Fibroblast of lung (primary cell): ENCODE measurements around the gene LGR6. TPM values are rescaled to one million over a fixed set of nuclear protein-coding genes. Genes with fewer than 3 reads are reported as not detected.

Source experiments
- DNase-seq, 2 donors: peaks; one replicate each; pipeline versions ENCODE4 v3.0.0 to v3.0.0-alpha.2; 2010; ENCODE audit warnings: low read depth in 2 of 2
- H2AFZ ChIP-seq: 2 replicates; pipeline ENCODE4 v1.5.1; 2012; ENCODE audit warnings: low read length, control low read depth, inconsistent platforms
- H3K27ac ChIP-seq: 2 replicates; pipeline ENCODE4 v1.5.1; 2011; ENCODE audit warnings: low read length, control low read depth; ENCODE audit not compliant: insufficient read depth
- H3K27me3 ChIP-seq: 2 replicates; pipeline ENCODE4 v1.5.1; 2011; ENCODE audit warnings: mild to moderate bottlenecking, low read length; ENCODE audit not compliant: control insufficient read depth, insufficient read depth
- H3K36me3 ChIP-seq: 2 replicates; pipeline ENCODE4 v1.5.1; 2011; ENCODE audit warnings: low read length; ENCODE audit not compliant: control insufficient read depth, insufficient read depth
- H3K4me1 ChIP-seq: 2 replicates; pipeline ENCODE4 v1.5.1; 2011; ENCODE audit warnings: low read length; ENCODE audit not compliant: control insufficient read depth, insufficient read depth; ENCODE audit errors: extremely low read depth
- H3K4me2 ChIP-seq: 2 replicates; pipeline ENCODE4 v1.5.1; 2011; ENCODE audit warnings: low read length, control low read depth; ENCODE audit not compliant: insufficient read depth; ENCODE audit errors: extremely low read depth
- H3K4me3 ChIP-seq, 4 experiments: fragments of 200-600 bp in 1 of 4; sonication (generic) in 1 of 4; replicated peaks in 1 of 4; 2 replicates each; pipeline ENCODE4 v1.5.1; 2011 to 2016; ENCODE audit warnings: low read length in 4 of 4, low read depth in 3 of 4, mild to moderate bottlenecking in 3 of 4, control low read depth in 2 of 4, inconsistent platforms in 1 of 4, mixed read lengths in 1 of 4; ENCODE audit not compliant: insufficient read depth in 1 of 4; ENCODE audit errors: control extremely low read depth in 1 of 4
- H3K79me2 ChIP-seq: 2 replicates; pipeline ENCODE4 v1.5.1; 2012; ENCODE audit warnings: mild to moderate bottlenecking, low read length, inconsistent platforms; ENCODE audit not compliant: control insufficient read depth, insufficient read depth
- H3K9ac ChIP-seq: 2 replicates; pipeline ENCODE4 v1.5.1; 2011; ENCODE audit warnings: mild to moderate bottlenecking, low read length, control low read depth; ENCODE audit not compliant: insufficient read depth
- H3K9me3 ChIP-seq: 2 replicates; pipeline ENCODE4 v1.5.1; 2012; ENCODE audit warnings: low read depth, low read length; ENCODE audit not compliant: control insufficient read depth, insufficient read depth
- H4K20me1 ChIP-seq: 2 replicates; pipeline ENCODE4 v1.5.1; 2011; ENCODE audit warnings: low read length; ENCODE audit not compliant: control insufficient read depth, insufficient read depth; ENCODE audit errors: extremely low read depth
- EZH2 ChIP-seq: IDR thresholded peaks from 2 replicates; pipeline ENCODE4 v1.5.1; 2012; ENCODE audit warnings: low read length, control low read depth, mild to moderate bottlenecking; ENCODE audit errors: missing control alignments
- polyA plus RNA-seq, 2 donors: library from polyadenylated mRNA; depleted of rRNA in 1 of 2; stranded (reverse) in 1 of 2; unstranded in 1 of 2; fragments of >200 nt; gene quantifications; 2 replicates each; pipeline ENCODE4 v1.2.1, GENCODE V29; 2011 to 2012; ENCODE audit warnings: missing spikeins in 1 of 2
- total RNA-seq: library from RNA; depleted of rRNA; stranded (reverse); fragments of >200 nt; gene quantifications from 2 replicates; pipeline ENCODE4 v1.2.1, GENCODE V29; 2014
- TF ChIP-seq, protein P1 (sequence below), 2 donors: IDR thresholded peaks in 1 of 2; conservative IDR thresholded peaks in 1 of 2; 1 replicate in 1 of 2; 2 replicates in 1 of 2; pipeline ENCODE4 v1.5.1; 2011 to 2012; ENCODE audit warnings: low read length in 2 of 2, control low read depth in 1 of 2, inconsistent platforms in 1 of 2, low read depth in 1 of 2, mild to moderate bottlenecking in 1 of 2

The LGR6 gene
- total and polyA plus RNA-seq, 2 donors (not counting 1 experiment from before 2014, with no cell fraction given): 0.02 TPM; not detected in 1

DNA sequence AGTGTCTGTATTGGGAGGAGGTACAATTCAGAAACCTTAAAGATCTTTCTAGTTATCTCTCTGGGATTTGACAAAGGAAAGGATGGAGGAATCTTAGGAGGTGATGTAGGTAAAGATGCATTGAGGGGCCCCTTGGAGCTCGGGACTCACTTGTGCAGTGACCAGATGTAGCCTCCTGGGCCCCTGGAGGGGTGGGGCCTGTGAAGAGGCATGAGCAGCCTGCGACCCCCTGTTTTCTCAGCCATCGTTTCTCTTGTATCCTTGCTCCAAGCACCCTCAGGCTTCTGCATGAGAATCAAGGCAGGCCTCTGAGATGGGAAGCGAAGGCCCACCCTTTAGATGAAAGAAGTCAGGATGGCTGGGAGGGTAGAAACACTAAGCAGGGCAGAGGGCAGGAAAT is 39.6 kb downstream of the LGR6 start:
- no peak overlapping the region for H3K4me2 ChIP-seq
- no peak overlapping the region for H2AFZ ChIP-seq
- H3K4me3 ChIP-seq: no peak overlapping the region
- peaks cover 12% of the 10 kb centered on the region for H3K27me3 ChIP-seq
- H3K4me1 ChIP-seq: peaks cover 13% of the 10 kb centered on the region
- H3K79me2 ChIP-seq: no peaks in the 10 kb centered on the region
- no peaks in the 10 kb centered on the region for H4K20me1 ChIP-seq
- no peak overlapping the region for H3K9ac ChIP-seq
- TF ChIP-seq EZH2: no peak
- TF ChIP-seq, protein P1, sequence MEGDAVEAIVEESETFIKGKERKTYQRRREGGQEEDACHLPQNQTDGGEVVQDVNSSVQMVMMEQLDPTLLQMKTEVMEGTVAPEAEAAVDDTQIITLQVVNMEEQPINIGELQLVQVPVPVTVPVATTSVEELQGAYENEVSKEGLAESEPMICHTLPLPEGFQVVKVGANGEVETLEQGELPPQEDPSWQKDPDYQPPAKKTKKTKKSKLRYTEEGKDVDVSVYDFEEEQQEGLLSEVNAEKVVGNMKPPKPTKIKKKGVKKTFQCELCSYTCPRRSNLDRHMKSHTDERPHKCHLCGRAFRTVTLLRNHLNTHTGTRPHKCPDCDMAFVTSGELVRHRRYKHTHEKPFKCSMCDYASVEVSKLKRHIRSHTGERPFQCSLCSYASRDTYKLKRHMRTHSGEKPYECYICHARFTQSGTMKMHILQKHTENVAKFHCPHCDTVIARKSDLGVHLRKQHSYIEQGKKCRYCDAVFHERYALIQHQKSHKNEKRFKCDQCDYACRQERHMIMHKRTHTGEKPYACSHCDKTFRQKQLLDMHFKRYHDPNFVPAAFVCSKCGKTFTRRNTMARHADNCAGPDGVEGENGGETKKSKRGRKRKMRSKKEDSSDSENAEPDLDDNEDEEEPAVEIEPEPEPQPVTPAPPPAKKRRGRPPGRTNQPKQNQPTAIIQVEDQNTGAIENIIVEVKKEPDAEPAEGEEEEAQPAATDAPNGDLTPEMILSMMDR (conservative IDR thresholded peaks at IDR 0.05 in 1 of 2, IDR thresholded peaks at IDR 0.05 in 1 of 2; ENCODE audit: low read depth in 1 of 2, low read length in 2 of 2): no peak
- H3K9me3 ChIP-seq: no peaks in the 10 kb centered on the region
- no peak for DNase-seq
- no peaks in the 10 kb centered on the region for H3K36me3 ChIP-seq
- no peak overlapping the region for H3K27ac ChIP-seq

DNA sequence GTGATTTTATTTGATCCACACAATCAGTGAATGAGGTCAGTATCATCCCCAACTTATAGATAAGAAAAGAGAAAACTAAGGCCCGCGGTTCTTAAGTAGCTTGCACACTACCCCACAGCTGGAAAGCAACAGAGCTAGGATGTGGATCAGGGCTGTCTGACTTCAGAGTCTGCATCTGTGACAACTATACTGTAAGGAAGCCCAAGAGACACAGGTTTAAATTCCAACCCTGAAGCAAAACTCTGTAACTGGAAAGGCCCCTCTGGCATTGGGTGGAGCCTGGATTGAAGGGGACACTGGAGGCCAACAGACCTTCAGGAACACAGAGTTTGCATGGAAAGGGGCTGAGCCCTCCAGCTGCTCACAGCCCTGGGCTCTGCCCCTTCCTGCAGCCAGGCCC is 40.2 kb downstream of the LGR6 start:
- no peak overlapping the region for H2AFZ ChIP-seq
- no peaks in the 10 kb centered on the region for H3K79me2 ChIP-seq
- H3K9me3 ChIP-seq: no peaks in the 10 kb centered on the region
- H3K9ac ChIP-seq: no peak overlapping the region
- no peak overlapping the region for H3K4me3 ChIP-seq
- no peak overlapping the region for H3K4me2 ChIP-seq
- no peak for DNase-seq
- peaks cover 13% of the 10 kb centered on the region for H3K4me1 ChIP-seq
- H3K27me3 ChIP-seq: peaks cover 12% of the 10 kb centered on the region
- H4K20me1 ChIP-seq: no peaks in the 10 kb centered on the region
- no peak for TF ChIP-seq EZH2
- TF ChIP-seq, protein P1 (conservative IDR thresholded peaks at IDR 0.05 in 1 of 2, IDR thresholded peaks at IDR 0.05 in 1 of 2; ENCODE audit: low read depth in 1 of 2, low read length in 2 of 2): no peak
- no peak overlapping the region for H3K27ac ChIP-seq
- no peaks in the 10 kb centered on the region for H3K36me3 ChIP-seq

DNA sequence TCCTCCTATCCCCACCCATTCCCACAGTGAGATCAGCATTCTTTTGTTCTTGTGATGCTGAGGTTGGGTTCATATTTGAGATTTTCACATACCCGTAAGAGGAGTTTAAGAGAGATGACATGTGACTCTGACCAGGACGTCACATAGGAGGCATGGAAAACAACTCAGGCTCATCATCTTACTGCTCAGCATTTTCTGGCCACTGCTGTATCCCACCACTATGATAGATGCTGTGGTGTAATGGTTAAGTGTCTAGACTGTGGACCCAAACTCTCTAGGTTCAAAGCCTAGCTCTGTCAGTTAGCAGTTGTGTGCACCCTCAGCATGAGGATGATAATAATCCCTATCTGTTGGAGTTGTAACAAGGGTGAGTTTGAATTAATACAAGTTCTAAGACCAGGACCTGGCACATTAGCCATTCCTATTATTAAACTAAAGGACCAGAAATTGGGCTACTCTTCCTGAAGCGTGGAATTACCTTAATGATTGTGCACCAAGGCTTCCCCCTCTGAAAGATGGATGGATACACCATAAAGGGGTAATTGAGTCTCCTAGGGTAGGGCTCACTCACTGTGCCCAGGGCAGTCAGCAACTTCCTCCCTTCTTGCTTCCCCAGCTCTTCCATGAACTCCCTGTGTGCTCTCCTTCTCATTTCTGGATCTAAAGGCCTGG is 40.9 kb downstream of the LGR6 start:
- no peak overlapping the region for H3K9ac ChIP-seq
- no peak overlapping the region for H3K4me3 ChIP-seq
- H3K79me2 ChIP-seq: no peaks in the 10 kb centered on the region
- peaks cover 13% of the 10 kb centered on the region for H3K4me1 ChIP-seq
- H3K4me2 ChIP-seq: no peak overlapping the region
- peaks cover 14% of the 10 kb centered on the region for H3K27me3 ChIP-seq
- DNase-seq: peak in 1 of 2 donors; percentile 74
- no peaks in the 10 kb centered on the region for H4K20me1 ChIP-seq
- TF ChIP-seq, protein P1 (conservative IDR thresholded peaks at IDR 0.05 in 1 of 2, IDR thresholded peaks at IDR 0.05 in 1 of 2; ENCODE audit: low read depth in 1 of 2, low read length in 2 of 2): no peak
- TF ChIP-seq EZH2: no peak
- H3K27ac ChIP-seq: no peak overlapping the region
- no peaks in the 10 kb centered on the region for H3K9me3 ChIP-seq
- H3K36me3 ChIP-seq: no peaks in the 10 kb centered on the region
- H2AFZ ChIP-seq: no peak overlapping the region
